ENCODE data around the gene RASAL2. TPM values are rescaled to one million over a fixed set of nuclear protein-coding genes. Genes with fewer than 3 reads are reported as not detected.
"Not testable (repeated sequence)": the region's sequence is repeated elsewhere in the genome, so short reads cannot be mapped to it uniquely, and the experiment has no call there.

Gene RASAL2
- total RNA-seq, 2 donors from 2014 or later: 9.9 to 20.4 TPM

GRCh38 chr1:178301141-178301540, 207.2 kb downstream of the RASAL2 start:
- intact Hi-C loops (cut with DNase I): no loop called here
- Histone ChIP-seq H3K27ac (no peak overlapping the region), H3K9me3 (no peaks in the 10 kb centered on the region), H3K36me3 (replicated peaks in 1 of 2; ENCODE audit: insufficient read depth in 1 of 2, low read depth in 2 of 2) (no peaks in the 10 kb centered on the region), H3K4me1 (no peaks in the 10 kb centered on the region), H3K4me3 (no peak overlapping the region), H3K27me3 (no peaks in the 10 kb centered on the region)
- DNase-seq (no peak), ATAC-seq (no peak)
- TF ChIP-seq POLR2A (IDR thresholded peaks at IDR 0.05) (no peak), CTCF (IDR thresholded peaks at IDR 0.05) (no peak)
- WGBS, 2 donors: 90 to 92% methylated on average over 1 of the region's 1 CpG

GRCh38 chr1:178307264-178307663, 213.4 kb downstream of the RASAL2 start:
- Histone ChIP-seq H3K27me3 (no peaks in the 10 kb centered on the region), H3K9me3 (no peaks in the 10 kb centered on the region), H3K4me1 (peaks cover 5% of the 10 kb centered on the region), H3K4me3 (no peak overlapping the region), H3K36me3 (replicated peaks in 1 of 2; ENCODE audit: insufficient read depth in 1 of 2, low read depth in 2 of 2) (no peaks in the 10 kb centered on the region), H3K27ac (no peak overlapping the region)
- DNase-seq (no peak), ATAC-seq (no peak)
- intact Hi-C loops (cut with DNase I): no loop called here
- WGBS, 2 donors: 56 to 61% methylated on average over 1 of the region's 1 CpG
- TF ChIP-seq CTCF (IDR thresholded peaks at IDR 0.05) (no peak), POLR2A (IDR thresholded peaks at IDR 0.05) (no peak)

GRCh38 chr1:178308438-178308837, 214.5 kb downstream of the RASAL2 start:
- TF ChIP-seq POLR2A (IDR thresholded peaks at IDR 0.05) (no peak), CTCF (IDR thresholded peaks at IDR 0.05) (no peak)
- no peak for ATAC-seq
- intact Hi-C loops (cut with DNase I): no loop called here
- Histone ChIP-seq H3K9me3 (no peaks in the 10 kb centered on the region), H3K36me3 (replicated peaks in 1 of 2; ENCODE audit: insufficient read depth in 1 of 2, low read depth in 2 of 2) (no peaks in the 10 kb centered on the region), H3K4me1 (peaks cover 5% of the 10 kb centered on the region), H3K27ac (no peak overlapping the region), H3K27me3 (no peaks in the 10 kb centered on the region), H3K4me3 (no peak overlapping the region)
- DNase-seq: no peak

- Histone ChIP-seq H3K27ac (no peak overlapping the region), H3K36me3 (replicated peaks in 1 of 2; ENCODE audit: insufficient read depth in 1 of 2, low read depth in 2 of 2) (no peaks in the 10 kb centered on the region), H3K9me3 (no peaks in the 10 kb centered on the region), H3K27me3 (no peaks in the 10 kb centered on the region), H3K4me3 (no peak overlapping the region), H3K4me1 (peaks cover 5% of the 10 kb centered on the region)
- intact Hi-C loops (cut with DNase I): no loop called here
- WGBS, 2 donors: 0% methylated on average over 1 of the region's 1 CpG
- ATAC-seq (peak; percentile 94), DNase-seq (peak; percentile 31 to 51 (median 47))
- no peak for TF ChIP-seq POLR2A (IDR thresholded peaks at IDR 0.05)
- peak; percentile 52 to 96 (median 86) for TF ChIP-seq CTCF (IDR thresholded peaks at IDR 0.05)
Measured at GRCh38 chr1:178310685-178311105, 216.8 kb downstream of the RASAL2 start.

GRCh38 chr1:178311164-178311563, 217.3 kb downstream of the RASAL2 start:
- H3K27ac ChIP-seq: no peak overlapping the region
- H3K27me3 ChIP-seq: no peaks in the 10 kb centered on the region
- DNase-seq (no peak), ATAC-seq (no peak)
- H3K9me3 ChIP-seq: no peaks in the 10 kb centered on the region
- peaks cover 5% of the 10 kb centered on the region for H3K4me1 ChIP-seq
- intact Hi-C loops (cut with DNase I): no loop called here
- WGBS, 2 donors: 29 to 50% methylated on average over 1 of the region's 1 CpG
- TF ChIP-seq POLR2A (IDR thresholded peaks at IDR 0.05) (no peak), CTCF (IDR thresholded peaks at IDR 0.05) (no peak)
- H3K4me3 ChIP-seq: no peak overlapping the region
- H3K36me3 ChIP-seq (replicated peaks in 1 of 2; ENCODE audit: insufficient read depth in 1 of 2, low read depth in 2 of 2): no peaks in the 10 kb centered on the region

GRCh38 chr1:178320280-178320982, 226.5 kb downstream of the RASAL2 start:
- DNase-seq, H3K4me1 ChIP-seq: not testable (repeated sequence)
- WGBS, 2 donors: 66 to 75% methylated on average over 21 to 28 of the region's 30 CpGs

More at GRCh38 chr1:178320280-178320982, 226.5 kb downstream of the RASAL2 start:
- H3K27ac ChIP-seq; ATAC-seq; H3K36me3 ChIP-seq (replicated peaks in 1 of 2; ENCODE audit: insufficient read depth in 1 of 2, low read depth in 2 of 2); H3K9me3 ChIP-seq; intact Hi-C loops (cut with DNase I); H3K4me3 ChIP-seq; H3K27me3 ChIP-seq: not testable (repeated sequence)
